ENCODE results near the gene SETMAR. TPM values are rescaled to one million over a fixed set of nuclear protein-coding genes. Genes with fewer than 3 reads are reported as not detected.
"Not testable (repeated sequence)": the region's sequence is repeated elsewhere in the genome, so short reads cannot be mapped to it uniquely, and the experiment has no call there.

The SETMAR gene
- total RNA-seq, 1 donor from 2014 or later = 41.5 TPM

DNA sequence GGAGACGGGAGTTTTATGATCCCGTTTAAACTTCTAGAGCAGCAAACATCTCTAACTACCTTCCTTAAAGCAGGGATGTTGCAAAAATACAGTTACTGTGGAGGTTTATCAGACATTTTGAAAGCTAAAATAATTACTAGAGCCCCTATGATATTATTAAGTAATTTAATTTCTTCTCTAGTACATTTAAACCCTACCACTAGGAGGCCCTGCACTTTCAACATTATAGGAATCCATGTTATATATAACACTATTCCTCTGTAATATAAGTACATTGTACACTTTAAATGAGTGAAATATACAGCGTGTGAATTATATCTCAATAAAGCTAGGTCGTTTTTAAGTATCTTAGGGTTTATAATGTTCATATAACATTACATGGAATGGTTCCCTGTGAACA lies 11.5 kb downstream of the SETMAR start:
- DNase-seq = no peak

DNA sequence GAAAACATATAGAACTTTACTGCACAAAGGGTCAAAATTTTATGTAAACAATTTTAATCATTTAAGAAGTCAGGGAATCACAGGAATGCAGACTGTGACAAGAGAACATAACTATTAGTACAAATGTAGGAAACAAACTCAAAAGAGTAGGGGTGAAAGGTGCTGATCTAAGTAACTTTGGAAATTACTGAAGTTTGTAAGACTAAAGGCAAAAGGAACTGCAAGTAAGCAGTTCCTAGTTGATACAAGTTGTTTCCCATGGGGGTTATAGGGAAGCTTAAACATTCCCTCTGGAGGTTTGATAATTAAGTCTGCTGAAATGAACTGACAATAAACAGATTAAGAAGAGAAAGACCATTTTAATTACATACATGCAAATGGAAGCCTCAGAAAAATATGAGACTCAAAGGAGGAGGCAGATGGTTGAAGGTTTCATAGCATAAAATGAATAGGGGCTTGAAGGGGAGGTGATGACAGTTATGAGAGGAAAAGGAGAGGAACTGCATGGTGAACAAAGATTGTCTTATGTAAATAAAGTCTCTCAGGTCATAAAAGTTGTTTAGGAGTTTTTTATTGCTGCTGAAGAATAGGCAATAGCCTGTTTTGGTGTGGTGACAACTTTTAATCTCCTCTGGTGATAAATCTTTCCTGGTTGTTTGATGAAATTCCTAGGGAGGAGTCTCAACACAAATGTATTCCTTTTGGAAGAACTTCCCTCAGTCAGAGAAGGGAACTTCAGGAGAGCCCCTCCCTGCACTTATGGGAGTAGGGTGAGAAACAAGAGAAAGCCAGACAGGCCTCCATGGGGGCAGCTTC lies 17.1 kb downstream of the SETMAR start:
- no peak for DNase-seq

DNA sequence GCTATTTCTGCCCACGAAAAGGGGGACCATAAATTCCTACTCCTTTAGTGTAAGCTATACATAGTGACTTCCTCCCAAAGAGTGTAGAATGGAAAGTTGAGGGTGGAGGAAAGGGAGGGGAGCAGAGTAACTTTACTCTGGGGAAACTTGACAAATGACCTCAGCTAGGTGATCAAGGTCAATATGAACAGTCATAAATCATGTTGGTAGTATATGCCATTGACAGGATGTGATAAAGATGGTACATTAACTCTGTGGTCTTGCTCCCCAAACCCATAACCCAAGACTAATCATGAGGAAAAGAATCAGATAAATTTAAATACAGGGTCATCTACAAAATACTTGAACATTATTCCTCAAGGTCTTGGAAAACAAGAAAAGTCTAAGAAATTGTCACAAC lies 18.6 kb downstream of the SETMAR start:
- DNase-seq = no peak

DNA sequence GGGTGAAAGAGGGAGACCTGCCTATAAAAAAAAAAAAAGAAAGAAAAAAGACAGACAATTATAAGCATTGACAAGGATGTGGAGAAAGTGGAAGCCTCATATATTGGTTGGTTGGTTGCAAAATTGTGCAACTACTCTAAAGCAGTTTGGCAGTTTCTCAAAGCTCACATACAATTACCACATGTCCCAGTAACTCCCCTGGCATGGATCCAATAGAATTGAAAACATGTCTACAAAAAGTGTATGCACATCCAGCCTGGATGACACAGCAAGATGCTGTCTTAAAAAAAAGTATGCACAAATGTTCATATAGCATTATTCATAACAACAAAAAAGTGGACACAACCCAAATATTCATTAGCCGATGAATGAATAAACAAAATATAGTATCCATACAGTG lies 19.5 kb downstream of the SETMAR start:
- DNase-seq = no peak

DNA sequence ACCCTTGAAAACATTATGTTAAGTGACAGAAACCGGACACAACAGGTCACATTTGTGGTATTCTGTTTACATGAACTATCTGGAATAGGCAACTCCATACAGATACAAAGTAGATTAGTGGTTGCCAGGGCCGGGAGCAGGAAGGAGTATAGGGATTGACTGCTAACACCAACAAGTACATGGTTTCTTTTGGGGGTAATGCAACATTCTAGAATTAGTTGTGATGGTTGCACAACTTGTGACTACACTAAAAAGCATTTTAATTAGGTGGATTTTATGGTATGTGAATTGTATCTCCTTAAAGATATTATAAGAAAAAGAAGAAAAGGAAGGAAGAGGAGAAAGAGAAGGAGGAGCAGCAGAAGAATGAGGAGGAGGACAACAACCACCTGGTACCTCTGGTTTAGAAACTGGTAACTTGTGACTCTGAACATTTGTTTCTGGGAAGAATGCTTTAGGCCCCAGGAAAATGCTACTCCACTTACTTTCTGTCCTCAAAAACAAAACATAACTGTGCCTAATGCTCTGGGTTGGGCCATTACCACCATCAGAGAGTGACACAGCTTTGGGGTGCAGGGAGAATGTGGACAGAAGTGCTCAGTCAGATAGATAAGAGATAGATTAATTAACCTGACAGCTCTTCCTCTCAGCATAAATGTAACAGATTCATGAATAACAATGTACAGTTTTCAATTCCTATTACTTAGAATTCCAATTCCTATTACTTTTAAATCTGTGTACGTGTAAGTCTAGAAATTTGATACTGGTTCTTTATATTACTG lies 20.3 kb downstream of the SETMAR start:
- no peak for DNase-seq

DNA sequence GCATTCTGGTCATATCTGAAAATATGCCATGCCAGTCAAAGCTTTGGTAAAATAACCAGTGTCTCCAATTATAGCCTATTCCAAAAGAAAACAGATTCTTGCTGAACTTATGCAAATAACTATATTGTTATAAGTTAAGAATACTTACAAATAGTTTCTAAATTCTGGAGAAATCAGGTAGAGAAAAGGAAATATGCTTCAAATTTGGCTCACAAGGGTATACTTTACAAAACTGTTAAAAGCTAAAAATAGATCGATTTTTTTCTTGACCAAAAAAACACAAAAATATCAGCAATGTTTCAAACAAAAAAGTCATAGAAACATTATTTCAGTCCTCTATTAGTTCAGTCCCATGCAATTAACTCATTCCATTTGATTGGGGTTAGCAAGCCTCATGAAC lies 23.7 kb downstream of the SETMAR start:
- no peak for DNase-seq

DNA sequence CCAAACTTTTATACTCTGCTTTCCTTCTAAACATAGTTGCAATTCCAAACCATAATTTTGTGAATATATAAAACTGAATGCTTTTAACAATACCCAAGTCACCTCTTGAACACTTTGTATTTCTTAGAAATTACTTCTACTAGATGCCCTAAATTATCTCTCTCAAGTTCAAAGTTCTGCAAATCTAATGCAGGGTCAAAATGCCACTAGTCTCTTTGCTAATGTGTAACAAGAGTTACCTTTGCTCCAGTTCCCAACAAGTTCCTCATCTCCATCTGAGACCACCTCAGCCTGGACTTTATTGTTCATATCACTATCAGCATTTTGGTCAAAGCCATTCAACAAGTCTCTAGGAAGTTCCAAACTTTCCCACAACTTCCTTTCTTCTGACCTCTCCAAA lies 26.6 kb downstream of the SETMAR start:
- not testable (repeated sequence) for DNase-seq

DNA sequence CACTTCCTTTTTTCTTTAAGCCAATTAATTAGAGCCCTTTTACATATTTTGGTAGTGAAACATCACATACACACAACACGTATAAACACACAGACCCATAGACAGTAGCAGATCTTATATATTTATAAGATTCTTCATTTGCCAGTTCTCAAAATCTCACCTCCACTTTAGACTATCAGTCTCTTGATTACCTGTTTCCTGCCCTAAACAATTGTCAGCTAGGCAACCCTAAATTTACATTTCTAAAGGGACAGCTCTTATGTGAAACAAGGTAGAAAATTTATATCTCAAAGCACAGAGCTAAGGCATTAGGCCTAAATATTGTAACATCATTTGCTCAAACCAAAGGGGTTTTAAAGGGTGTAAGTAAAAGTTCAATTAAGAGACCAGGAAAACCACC lies 28.9 kb downstream of the SETMAR start:
- DNase-seq = no peak

DNA sequence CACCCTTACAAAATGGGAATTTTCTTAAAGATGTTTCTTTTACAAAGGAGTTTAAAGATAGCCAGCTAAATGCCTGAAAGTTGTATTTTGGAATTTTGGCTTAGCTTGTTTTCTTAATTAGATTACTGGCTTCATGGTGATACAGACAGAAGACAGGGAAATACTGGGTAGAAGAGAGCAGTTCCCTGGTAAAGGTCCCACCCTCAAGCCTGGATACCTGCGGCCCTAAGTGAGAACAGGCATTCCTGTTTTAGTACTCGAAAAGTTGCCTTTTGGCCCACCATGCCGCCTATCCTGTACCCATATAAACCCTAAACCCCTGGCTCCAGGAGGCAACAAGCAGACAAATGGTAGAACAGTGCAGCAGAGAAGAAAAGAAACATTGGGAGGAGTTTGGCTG lies 29.4 kb downstream of the SETMAR start:
- DNase-seq = no peak

DNA sequence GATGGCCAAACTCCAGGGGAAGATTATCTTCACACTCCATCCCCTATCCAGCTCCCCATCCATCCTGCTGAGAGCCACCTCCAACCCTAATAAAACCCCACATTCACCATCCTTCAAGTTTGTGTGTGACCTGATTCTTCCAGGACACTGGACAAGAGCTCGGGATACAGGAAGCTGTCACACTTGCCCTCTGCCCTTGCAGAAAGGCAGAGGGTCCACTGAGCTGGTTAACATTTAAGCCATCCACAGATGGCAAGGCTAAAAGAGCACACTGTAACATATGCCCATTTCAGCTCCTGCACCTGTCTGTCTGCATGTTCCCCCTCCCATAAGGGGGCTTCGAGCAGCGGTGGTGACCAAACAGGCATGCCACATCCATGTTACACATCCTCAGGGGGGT lies 29.8 kb downstream of the SETMAR start:
- no peak for DNase-seq

DNA sequence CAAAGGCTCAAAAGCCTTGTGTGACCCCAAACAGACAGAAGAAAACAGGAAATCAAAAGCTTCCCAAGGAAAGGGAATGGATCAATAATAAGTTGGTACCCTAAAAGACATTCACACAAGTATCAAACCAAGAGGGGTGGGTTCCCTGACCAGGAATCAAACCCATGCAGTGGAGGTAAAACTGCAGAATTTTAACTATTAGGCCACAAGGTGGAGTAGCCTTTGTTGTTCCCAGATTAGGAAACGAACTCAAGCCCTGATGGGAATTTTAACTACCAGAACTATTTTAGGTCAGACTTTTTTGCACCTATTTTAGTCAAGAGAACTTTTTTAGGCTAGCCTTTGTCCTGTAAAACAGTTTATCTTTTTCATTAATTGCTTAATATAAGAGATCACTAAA lies 31.4 kb downstream of the SETMAR start:
- DNase-seq = no peak

DNA sequence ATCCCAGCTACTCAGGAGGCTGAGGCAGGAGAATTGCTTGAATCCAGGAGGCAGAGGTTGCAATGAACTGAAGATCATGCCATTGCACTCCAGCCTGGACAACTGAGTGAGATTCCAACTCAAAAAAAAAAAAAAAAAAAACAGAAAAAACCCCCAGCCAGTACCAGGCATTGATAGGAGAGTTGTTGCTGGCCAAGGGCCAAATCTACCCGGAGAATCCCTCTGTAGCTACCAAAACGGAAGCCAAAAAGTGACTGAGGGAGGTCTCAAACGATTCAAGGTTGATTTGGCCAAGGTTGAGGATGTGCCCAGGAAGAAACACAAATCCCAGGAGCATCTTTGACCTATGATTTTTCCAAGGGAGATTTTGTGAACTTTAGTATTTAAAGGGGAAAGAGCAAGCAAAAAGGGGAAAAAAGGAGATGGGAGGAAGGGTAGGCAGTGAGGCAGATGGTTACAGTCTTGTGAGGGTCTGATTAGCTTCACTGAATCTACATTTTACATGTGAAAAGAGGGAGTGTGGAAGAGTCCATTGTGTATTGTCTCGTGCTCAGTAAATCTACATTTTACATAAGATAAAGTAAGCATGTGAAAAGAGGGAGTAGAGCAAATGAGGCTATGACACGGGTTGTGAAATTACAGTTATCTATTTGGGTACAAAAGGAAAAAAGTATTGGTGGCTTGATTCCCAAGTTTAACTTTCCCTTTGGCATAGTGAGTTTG lies 32.8 kb downstream of the SETMAR start:
- no peak for DNase-seq

DNA sequence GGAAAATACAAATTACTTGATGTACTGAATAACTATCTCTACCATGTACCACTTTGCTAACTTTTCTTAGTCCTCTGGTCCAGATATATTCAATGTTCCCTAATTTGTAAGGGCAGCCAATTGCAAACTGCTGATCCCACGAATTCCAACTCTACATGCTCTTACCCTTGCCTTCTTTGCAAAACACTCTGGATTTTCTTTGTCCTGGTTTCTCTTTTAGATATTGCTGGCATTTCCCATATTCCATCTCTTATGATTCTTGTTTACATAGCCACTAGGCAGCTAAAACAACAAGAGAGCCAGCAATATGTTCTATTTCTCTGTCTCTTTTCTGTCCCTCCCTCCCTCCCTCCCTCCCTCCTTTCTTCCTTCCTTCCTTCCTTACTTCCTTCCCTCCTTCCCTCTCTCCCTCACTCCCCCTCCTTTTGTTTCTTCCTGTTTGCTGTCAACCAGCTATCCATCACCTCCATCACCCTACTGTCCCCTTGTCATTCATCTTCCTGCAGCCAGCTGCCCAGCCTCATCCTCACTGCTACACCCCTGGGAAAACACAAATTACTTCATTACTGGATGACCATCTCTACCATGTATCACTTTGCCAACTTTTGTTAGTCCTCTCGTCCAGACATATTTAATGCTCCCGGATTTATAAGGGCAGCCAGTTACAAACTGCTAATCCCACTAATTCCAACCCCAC lies 33.8 kb downstream of the SETMAR start:
- no peak for DNase-seq

DNA sequence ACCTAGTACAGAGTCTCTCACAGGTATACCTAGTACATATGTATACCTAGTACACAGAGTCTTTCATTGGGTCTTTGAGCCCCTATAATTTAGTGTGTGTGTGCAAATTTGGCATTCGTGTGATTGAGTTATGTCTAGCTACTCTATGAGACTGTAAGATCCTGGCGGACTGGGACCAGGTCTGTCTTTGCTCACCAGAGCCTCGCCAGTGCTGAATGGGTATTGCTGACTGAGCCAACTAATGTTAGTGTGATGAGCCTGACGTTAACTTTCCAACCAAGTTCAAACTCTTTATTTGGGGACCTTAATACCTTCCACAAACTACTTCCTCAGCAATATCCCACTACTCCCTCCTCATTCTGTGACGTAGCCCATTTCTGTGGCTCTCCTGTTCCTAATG lies 35.6 kb downstream of the SETMAR start:
- no peak for DNase-seq

DNA sequence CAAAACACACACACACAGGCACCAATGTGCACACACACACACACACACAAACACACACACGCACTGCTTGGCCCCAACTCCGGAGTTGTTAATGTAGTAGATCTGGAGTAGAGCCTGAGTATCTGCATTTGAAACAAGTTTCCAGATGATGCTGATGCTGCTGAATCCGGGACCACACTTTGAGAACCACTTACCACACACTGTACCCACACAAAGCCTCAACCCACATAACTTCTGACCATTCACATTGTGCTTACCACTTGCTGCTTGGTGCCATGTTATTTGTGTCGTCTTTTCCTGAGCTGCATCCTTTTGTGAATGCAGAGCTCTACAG lies 36.9 kb downstream of the SETMAR start:
- no peak for DNase-seq

DNA sequence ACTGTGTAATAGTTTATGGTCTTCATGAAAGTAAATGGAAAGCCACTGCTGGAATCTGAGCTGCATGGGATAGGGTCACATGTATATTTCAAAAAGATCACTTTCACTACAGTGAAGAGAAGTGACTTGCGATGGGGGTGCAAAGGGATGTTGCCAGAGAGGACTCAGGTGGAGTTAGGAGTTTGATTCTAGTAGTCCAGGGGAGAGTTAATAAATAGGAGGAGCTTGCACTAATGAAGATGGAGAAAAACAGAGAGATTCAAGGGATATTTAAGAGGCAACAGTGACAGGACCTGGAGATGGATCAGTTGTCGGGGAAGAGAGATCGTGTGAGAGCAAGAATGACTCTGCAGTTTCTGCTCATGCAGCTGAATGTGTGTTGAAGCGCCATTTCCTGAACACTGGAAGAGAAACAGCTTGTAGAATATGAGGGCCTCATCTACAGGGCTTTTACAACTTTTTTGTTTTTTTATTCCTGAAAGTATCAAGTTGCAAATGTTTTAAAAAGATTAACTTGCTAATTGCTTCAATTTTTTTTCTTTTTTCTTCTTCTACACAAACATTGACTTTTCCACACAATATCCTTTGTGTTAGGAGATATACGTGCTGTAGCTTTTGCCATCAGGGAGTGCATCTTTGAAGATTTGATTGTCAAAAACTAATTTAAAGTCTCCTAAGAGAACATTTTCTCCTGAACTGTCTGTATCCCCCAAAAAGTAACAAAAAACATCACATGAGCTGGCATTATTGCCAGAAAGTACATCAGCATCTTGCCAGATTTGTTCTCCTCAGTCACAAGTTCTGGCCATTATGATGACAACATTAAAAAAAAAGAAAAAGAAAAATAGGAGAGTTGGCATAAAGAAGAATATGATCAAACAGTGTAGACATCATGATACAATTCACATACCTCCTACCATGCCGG lies 37.5 kb downstream of the SETMAR start:
- no peak for DNase-seq

DNA sequence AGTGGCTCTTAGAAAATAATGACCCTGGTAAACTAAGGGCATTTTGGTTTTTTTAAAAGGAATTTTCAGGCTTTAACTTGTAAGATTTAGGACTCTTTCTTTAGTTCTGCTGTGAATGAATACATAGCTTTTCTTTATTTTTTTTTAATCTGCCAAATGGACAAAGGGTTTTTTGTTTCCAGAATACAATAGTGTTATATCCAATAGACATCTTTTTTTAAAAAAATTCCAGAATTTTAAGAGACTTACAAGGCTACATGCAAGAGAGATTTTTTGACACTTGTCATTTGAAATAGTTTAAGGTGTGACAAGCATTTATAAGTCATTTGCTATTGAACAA lies 38.1 kb downstream of the SETMAR start:
- no peak for DNase-seq

DNA sequence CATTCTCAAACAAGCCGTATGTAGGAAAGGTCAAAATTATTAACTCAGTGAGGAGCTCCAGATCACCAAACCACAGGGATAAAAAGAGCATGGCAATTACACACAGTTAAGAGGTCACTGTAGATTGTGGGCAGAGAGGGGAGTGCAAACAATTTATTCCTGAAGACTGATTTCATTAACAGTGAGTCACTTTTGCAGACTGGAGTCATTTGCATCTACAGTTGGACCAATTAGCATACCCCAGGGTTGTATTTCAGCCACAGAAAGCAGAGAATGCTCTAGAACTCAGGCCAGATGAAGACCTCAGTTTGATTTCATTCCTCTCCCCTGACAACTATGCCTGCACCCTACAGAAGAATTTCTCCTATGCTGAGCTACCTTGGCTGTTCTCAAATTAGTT lies 40.1 kb downstream of the SETMAR start:
- DNase-seq = no peak

DNA sequence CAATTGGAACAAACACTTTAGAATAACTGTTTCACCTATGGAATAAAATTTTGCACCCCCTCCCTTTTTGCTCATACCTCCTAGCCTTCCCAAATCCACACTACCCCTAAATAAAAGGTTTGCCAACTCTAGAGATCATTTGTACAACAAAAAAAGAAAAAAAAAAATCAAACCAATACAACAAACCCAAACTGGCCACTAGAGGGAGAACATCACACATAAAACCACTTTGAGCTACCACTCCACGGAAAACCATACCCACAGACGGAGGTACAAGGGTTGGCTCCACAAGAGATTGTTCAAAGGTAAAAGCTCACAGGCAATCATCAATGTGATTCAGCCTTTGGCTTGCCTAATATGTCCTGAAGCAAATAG lies 47.6 kb downstream of the SETMAR start:
- no peak for DNase-seq

DNA sequence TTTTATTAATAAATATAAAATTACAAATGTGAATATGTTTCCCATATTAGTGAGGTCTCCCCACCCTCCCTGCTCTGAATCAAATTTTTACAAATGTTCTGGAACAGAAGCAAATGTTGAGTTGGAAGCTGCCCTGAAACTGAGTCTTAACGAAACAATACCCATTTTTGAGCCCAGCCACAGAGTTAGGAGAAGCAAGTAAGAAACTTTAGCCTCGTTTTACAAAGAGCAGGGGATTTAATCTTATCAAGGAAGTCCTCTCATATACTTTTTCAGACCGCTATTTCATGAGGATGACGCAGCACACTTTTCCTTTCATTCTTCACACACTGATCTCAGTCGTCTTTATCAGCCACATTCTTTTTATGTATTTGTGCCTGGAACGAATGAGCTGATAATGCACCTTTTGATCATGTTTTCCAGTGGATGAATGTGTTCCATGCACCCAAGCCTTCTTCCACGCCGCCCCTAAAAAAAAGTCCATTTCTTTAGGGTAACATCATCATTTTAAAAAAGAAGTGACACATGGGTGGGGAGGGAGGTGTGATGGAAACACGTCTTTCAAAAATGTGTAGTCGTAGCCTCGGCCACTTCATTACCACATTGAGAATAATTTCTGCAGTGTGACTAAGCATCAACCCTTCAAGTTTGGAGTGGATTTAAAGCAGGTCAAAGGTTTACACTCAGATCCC lies 48.1 kb downstream of the SETMAR start:
- no peak for DNase-seq

DNA sequence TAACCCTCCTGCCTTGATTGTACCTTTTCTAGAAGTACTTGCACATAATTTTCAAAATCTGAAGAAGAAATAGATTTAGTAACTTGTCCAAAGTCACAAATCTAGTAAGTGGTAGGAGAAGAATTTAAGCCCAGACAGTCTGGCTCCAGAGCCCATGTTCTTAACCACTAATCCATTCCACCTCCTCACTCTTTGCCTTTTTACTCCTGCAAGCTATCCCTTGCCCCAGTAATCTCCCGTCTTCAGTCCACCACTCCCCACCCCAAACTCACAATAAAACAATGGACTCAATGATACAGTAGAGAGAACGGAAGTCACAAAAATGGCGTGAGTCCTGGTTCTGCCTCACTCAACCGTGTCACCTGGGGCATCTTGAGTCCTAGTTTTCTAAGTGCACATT lies 48.7 kb downstream of the SETMAR start:
- DNase-seq = no peak

Data from occipital lobe (tissue), 2 donors.